ENCODE measurements around the gene FOXO1.

- TF ChIP-seq TEAD4 (IDR thresholded peaks at IDR 0.05) (no peak), EP300 (IDR thresholded peaks at IDR 0.05; ENCODE audit: borderline replicate concordance) (no peak), YY1 (IDR thresholded peaks at IDR 0.05; ENCODE audit: low read depth) (no peak)
Measured at GRCh38 chr13:40591091-40591490, 75.3 kb downstream of the FOXO1 start.
